Fibroblast of peridontal ligament (primary cell): Measurements from ENCODE around the gene TCF15.
A peak's percentile ranks its signal among the peaks of the same experiment; 100 is the strongest.

Experiments used
- DNase-seq: peaks from one replicate; pipeline ENCODE4 v3.0.0-alpha.2; 2010; ENCODE audit errors: extremely low read depth

Gene TCF15, protein sequence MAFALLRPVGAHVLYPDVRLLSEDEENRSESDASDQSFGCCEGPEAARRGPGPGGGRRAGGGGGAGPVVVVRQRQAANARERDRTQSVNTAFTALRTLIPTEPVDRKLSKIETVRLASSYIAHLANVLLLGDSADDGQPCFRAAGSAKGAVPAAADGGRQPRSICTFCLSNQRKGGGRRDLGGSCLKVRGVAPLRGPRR

DNA sequence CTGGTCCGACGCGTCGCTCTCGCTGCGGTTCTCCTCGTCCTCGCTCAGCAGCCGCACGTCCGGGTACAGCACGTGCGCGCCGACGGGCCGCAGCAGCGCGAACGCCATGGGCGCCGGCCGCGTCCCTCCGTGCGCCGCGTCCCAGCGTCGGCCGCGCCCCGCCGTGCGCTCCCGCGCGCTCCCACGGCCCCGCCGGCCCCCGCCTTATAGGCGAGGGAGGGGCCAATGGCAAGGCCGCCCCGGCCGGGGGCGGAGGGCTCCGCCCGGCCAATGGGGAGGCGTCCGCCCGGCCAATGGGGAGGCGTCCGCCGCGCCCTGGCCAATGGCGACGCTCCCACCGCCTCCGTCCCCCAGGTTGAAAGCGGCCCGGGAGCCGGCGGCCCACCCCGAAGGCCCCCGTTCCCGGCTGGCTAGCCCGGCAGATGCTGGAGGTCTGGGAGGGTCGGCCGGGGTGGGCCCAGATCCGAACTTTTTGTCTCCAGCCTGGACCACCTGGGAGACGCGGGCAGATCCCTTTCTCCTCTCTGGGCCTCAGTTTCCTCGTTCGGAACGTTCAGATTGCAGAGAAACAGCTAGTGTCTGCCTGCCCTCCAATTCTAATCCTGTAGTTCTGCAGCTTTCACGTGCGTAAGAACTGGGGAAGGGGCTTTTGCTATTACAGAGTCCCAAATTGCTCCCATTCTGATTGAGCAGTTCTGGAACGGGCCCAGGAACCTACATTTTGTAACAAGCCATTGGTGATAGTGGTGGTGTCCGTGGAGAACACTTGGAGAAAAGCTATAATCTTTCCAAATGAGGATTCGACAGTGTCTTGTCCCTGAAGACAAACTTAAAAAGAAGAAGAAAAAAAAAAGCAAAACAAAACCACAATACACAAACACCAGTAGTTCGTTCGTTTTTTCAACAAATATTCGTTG lies at the start of gene TCF15:
Gene TCF15, minus strand, starts transcription at position 180 of the 917 bp plus-strand sequence. Its CDS starts 72 bp downstream, at position 108.
- no peak for DNase-seq

DNA sequence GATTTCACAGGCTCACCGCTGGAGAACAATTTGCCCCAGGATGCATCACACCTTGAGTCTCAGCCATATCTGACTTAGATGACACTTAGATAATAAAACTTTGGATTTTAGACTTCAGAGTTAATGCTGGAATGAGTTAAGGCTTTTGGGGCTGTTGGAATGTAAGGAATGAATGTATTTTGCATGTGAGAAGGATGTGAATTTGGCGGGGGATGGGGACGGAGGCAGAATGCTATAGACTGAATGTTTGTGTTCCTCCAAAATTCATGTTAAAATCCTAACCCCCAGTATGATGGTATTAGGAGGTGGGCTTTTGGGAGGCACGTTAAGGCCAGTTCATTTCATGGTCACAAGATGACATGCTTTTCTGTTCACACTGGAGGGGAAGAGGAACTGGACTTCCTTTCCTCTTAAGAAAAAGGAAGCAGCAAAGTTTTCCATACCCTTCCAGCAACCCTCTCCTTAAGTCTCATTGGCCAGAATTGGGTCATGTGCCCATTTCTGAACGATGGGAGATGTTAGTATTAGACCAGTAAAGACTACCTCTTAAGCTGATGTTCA lies 48.7 kb upstream of the TCF15 start:
- DNase-seq, result no peak

DNA sequence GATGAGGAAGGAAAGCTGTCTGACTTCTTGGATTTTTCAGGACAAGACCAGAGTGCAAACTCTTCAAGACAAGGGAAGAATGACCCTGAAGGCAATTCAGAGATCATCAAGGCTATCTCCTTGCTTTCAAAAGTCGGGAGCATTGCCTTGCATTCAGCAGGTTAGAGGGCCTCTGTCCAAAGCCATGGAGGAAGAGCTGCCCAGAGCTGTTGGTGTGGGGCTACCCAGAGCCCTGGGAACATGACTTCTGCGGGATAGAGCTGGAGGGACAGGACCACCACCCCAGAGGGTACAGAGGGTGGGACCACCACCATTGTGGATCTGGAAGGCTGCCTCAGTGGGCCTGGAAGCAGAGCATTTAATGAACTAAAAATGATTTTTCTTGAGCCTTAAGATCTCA lies 48.1 kb upstream of the TCF15 start:
- no peak for DNase-seq

DNA sequence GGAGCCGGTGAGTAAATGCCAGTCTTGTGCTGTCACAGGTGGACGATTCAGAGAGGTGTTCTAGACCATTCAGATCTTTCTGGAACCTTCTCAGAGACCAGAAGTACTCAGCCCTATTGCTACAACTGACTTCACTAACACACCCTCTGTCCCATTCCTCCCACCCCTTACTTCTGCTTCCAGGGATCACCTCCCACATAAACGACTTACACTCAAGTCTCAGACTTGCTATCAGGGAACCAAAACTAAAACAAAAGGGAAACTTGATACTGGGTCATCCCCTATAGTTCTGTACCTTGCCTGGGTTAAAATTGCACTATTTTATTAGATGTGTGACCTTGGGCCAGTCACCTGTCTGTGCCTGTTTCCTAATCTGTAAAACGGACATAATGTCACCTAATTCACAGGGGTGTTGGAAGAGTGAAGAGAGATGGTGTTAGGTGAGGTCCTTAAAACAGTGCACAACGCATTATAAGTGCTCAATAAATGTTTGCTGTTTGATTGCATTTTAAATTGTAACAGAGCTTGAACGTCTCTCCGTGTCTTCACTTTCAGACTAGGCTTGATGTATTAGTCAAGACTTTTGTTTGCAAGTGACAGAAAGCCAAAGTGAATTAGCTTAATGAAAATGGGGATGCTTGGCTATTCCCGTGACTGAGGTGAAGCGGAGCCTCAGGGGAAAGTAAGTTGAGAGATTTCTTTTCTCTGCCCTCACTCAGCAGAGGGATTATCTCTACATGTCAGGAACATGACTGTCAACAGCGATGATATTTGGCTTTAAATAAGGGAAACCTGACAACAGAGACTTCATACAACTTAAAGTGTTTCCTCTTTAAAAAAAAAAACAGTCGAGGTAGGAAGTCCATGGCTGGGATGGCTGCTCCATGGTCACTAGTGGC lies 45.9 kb upstream of the TCF15 start:
- DNase-seq, result no peak

DNA sequence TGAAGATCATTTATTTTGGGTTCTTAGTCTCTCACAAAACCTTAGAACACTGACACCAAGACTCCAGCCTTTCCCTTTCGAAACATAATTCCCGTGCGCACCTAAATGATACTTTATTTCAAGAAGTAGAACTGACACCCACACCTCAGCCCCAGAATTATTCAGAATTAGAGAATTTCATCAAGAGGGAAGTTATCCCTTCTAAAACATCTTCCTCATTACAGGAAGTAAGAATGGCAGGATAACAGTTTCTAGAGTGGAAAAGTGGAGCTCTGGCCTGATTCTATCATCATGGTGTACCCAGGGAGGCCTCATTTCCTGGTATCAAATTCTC lies 44.3 kb upstream of the TCF15 start:
- no peak for DNase-seq

DNA sequence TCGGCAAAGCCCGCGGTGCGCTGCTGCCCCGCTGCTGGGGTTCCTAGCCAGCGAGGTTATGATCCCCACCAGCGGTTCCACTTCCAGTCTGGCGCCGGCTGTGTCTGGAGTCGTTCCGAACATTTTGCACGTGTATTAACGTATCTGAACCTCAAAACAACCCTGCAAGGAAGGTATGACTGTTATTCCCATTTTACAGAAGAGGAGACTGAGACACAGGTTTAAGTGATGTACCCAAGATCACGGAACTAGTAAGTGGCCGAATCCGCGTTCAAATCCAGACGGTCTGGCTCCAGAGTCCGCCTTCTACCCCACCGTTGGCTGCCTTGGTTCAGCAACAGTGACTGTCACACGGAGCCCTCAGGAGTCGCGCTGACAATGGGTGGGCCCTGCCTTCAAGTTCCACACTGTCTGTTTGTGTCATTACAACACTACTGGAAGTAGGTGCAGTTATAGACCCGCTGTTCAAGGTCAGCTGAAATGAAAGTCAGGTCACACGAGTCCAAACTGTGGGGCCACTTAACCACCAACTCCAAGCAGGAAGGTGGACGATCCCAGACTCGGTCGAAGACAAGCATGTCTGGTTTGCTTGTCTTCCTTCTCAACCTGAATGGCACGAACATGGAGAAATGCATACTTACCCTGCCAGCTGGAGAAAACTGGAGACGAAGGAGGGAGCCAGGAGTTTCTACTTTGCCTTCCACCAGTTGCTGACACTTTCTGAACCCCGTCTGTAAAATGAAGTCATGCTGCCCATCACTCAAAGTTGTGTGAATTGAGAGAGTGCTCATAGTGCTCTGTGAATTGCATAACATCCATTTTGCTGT lies 43.7 kb upstream of the TCF15 start:
- DNase-seq, result no peak

DNA sequence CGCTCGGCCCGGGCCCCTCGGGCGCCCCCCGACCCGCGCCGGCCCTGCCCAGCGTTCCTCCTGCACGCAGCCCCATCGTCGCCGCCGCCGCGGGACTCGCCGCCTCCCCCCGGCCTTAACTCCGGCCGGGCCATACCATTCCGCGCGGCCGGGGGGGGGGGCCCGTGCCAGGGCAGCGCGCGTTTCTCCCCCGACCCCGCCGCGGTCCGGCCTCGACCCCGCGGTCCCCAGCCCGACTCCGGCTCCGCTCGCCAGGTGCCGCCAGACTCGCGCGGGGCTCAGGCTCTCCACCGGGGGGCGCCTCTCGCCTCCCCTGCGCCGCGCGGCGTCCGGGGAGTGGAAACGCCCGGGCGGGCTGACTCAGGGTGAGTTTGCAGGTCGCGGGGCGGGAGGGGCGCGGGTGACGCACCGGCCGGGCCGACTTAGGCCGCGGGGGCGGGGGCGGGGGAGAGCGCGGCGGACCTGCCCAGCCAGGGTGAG lies 43.0 kb upstream of the TCF15 start, which contains the start of gene SRXN1:
Gene SRXN1, minus strand, starts transcription at position 91 of the 480 bp plus-strand sequence. Its CDS starts 15 bp downstream, at position 76.
- DNase-seq, result peak; percentile 83

DNA sequence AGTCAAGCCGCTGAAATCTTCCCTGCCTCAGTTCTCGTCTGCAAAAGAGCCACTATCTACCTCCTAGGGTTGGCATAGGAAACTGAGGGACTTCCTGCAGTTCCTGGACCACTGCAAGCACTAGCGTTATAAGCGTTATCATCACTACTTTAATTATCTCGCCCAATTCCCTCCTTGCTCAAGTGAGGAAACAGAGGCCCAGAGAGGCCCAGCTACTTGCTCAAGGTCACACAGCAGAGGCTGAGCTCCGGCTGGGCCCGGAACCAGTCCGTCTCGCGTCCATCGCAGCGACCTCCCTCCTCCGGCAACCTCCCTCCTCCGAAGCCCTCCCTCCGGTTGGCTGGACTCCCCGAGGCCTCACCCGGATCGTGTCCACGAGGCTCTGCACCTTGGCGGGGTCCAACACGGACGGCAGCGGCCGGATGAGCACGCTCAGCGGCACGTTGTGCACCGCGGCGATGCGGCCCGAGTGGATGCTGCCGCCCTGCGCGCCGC lies 42.6 kb upstream of the TCF15 start:
- DNase-seq, result no peak

DNA sequence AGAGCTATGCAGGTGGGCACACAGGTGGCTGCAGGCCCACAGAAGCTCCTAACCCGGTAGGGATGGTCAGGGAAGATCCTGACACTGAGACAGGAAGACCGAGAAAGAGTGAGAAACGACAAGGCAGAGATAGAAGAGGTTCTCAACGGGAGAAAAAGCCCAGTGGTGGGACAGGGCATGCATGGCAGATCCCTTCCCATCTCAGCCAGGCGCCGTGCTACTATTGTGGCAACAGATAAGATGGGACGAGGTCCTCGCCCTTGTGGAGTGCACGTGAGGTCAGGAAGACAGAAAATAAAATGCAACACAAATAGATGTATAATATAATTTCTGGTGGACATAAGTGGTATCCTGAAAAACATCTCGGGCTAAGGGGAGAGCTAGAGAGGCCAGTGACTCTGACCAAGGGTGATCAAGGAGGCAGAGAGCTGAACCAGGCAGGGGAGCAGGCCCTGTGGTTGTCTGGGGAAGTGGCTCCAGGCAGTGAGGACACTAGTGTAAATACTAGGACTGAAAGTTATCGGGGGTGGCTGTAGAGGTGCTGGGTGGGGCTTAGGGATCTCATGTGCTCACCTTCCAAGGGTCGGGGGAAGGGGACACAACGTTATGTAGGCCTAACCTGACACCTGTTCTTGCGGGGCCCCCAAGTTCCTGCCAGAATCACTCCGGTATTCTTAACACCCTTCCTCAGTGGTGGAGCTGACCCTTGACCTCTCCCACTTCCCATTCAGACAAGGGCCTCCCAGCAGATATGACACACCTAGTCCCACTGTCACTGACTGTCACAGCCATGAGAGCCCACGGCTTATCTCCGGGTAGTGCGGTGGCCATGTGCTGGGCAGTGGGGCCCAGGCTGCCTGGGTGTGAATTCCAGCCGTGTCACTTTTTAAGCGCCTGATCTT lies 41.9 kb upstream of the TCF15 start:
- DNase-seq, result no peak

DNA sequence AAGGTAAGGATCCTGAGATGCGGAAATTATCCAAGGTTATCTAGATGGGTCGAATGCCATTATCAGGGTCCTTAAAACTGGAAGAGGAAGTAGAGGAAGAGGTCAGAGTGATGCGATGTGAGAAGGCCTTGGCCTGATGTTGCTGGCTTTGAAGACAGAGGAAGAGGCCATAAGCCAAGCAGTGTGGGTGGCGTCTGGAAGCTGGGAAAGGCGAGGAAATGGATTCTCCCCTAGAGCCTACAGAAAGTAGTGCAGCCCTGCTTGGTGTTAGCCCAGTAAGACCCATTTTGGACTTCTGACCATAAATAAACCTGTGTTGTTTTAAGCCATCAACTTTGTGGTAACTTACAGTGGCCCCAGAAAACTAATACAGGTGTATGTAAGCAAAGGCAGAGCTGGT lies 40.8 kb upstream of the TCF15 start:
- no peak for DNase-seq

DNA sequence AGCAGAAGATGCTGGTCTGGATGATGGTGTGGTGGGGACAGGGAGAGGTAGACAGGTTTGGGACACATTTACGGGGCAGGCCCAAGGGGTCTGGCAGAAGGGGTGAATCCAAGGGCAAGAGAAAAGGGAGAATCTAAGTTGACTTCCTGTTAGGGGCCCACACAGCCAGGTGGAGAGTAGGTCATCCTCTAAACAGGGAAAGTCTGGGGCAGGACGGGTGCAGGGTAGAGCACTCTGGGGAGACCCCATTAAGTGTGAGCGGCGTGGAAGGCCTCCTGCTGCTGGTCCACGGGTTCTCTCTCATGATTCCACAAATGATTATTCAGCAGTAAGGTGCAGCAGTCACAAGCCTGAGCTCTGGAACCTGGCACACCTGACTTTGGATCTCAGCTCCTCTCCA lies 40.2 kb upstream of the TCF15 start:
- DNase-seq, result no peak

DNA sequence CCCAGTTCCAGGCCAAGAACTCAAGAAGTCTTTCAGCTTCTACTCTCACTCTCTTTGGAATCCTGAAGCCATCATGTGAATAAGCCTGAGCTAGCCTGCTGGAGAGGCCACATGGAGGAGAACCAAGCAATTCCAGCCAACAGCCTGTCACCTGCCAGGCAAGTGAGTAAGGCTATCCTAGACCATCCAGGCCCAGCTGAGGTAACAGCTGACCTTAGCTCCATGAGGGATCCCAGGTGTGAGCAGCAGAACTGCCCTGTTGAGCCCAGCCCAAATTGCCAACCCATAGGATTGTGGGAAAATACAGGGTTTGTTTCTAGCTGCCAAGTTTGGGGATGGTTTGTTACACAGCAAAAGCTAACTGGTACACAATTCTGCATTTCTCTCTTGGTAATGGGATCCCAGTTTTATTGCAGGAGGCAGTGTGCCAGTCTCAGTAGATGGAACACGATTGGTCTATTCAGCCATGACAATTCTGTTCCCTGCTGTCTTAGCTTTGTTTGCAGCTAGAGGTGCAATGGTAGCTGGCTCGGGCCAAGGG lies 37.4 kb upstream of the TCF15 start:
- no peak for DNase-seq

DNA sequence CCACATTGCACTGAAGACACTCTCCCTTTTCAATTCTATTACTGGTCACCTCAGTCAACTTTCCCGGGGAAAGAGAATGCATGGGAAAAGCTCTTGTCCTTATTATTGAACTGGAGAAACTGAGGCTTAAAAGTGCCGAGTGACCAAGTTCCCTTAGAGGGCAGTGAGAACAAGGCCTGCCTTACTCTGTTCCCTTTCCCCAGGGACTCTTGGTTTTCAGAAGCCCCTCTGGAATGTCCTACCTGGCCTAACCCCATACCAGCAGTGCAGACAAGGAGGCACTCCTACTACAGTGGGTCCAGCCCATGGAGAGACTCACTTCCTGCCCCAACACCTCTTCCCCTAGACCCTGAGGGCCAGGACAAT lies 36.7 kb upstream of the TCF15 start:
- no peak for DNase-seq

DNA sequence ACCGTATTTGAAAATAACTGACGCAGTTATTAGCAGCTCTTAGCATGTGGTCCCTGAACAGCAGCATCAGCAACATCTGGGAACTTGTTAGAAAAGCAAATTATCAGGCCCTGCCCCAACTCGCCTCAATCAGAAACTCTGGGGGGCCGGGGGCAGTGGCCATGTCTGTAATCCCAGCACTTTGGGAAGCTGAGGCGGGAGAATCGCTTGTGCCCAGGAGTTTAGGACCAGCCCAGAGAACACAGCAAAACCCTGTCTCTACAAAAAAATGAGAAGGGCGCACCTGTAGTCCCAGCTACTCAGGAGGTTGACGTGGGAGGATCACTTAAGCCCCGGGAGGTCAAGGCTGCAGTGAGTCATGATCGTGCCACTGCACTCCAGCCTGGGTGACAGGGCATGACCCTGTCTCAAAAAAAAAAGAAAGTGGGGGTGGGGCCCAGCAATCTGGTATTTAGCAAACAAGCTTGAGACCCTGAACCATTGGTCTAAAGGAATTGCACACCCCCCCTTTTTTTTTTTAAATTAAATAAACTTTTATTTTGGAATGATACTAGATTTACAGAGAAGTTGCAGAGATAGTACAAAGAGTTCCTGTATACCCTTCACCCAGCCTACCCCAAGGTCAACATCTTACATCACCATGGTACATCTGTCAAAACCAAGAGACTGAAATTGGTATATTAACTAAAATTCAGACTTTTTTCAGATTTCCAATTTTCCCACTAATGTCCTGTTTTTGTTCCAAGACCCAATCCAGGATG lies 36.2 kb upstream of the TCF15 start:
- no peak for DNase-seq

DNA sequence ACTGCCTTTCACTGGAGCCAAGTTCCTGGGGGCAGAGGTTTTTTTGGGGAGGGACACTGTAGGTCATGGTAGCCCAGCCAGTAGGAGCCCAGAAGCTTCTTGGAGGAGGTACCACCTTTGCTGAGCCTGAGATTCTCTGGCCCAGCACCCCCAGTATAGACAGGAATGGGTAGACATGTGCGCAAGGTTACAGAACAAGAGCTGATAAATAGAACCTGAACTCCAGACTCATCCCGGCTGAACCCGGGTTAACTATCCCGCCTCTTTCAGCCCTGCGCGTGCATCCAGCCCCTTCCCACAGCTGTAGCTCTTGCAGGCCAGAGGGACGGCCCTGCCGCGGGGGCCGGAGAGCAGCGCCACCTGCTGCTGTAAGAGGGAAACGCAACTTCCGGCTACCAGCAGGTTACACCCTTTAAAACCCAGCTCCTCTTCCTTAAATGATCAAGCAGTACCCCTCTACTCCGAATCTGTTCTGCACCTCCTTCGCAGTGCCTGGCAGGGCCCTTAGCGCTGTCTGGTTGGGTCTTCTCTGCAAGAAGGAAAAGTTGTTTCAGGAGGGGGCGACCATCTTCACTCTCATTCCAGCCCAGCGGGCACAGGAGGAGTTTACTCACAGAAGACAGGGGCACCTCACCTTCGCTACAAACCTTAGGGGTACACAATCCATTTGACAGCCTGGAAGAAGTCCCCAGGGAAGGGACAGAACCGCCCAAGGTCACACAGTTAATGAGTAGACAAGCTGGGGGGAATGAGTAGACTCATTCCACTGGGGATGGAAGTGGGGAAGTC lies 35.4 kb upstream of the TCF15 start:
- DNase-seq, result peak; percentile 55

DNA sequence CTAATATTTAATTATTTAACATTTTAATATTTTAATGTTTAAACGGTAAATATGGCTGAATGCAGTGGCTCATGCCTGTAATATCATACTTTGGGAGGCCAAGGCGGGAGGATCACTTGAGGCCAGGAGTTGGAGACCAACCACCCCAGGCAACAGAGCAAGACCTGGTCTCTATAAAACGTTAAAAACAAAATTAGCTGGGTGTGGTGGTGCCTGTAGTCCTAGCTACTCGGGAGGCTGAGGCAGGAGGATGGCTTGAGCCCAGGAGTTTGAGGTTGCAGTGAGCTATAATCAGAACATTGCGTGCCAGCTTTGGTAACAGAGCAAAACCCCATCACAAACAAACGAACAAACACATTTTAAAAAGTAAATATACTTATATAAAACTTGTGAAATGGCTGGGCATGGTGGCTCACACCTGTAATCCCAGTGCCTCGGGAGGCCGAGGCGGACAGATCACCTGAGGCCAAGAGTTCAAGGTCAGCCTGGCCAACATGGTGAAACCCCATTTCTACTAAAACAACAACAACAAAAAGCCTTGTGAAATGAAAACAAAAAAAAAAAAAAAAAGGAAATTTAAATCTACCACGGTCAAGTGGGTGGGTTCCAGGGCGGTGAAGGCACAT lies 34.7 kb upstream of the TCF15 start:
- no peak for DNase-seq

DNA sequence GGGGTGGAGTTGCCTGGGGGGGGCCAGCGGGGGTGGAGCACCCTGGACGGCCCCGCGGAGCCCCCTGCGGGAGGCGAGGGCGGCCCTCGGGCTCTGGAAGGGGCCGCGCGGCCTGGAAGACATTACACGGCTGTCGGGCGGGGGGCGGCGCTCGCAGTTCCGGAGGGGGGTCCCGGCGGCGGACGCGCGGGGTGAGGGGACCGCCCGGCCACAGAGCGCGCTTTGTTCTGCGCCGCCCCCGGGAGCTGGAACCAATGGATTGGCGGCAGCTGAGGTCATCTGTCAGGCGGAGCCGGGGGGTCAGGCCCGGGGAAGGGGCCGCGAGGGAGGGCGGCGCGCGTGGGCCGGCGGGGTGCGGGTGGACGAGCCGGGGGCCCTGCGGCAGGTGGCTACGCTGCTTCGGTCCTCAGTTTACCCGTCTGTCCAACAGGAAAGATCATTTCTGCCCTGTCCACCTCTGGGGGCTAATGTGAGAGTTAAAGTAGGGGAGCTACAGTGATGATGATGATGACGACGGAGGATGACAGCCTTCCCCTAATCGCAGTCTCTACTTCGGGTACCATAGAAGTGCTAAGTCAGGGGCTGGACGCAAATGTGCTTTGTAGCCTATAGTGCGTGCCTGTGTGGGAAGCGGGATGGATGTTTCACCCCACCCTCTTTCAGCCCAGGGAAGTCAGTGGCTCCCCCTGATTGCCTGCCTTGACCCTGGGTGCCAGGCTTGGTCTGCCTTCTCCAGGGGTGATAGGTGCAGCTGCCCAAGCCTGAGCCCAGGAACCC lies 32.5 kb upstream of the TCF15 start:
- no peak for DNase-seq
